HG02938 (cell line): ENCODE data around the gene ARMC3.
A peak's percentile ranks its signal among the peaks of the same experiment; 100 is the strongest.
"Not testable (repeated sequence)": the region's sequence is repeated elsewhere in the genome, so short reads cannot be mapped to it uniquely, and the experiment has no call there.

Experiments used
- ATAC-seq: cut with Tn5 transposase; IDR thresholded peaks from one replicate; pipeline ENCODE4 v1.9.1; 2021; ENCODE audit warnings: mild to moderate bottlenecking, moderate library complexity; ENCODE audit not compliant: unreplicated experiment

ARMC3 gene, protein sequence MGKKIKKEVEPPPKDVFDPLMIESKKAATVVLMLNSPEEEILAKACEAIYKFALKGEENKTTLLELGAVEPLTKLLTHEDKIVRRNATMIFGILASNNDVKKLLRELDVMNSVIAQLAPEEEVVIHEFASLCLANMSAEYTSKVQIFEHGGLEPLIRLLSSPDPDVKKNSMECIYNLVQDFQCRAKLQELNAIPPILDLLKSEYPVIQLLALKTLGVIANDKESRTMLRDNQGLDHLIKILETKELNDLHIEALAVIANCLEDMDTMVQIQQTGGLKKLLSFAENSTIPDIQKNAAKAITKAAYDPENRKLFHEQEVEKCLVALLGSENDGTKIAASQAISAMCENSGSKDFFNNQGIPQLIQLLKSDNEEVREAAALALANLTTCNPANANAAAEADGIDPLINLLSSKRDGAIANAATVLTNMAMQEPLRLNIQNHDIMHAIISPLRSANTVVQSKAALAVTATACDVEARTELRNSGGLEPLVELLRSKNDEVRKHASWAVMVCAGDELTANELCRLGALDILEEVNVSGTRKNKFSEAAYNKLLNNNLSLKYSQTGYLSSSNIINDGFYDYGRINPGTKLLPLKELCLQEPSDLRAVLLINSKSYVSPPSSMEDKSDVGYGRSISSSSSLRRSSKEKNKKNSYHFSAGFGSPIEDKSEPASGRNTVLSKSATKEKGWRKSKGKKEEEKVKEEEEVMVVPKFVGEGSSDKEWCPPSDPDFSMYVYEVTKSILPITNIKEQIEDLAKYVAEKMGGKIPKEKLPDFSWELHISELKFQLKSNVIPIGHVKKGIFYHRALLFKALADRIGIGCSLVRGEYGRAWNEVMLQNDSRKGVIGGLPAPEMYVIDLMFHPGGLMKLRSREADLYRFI

DNA sequence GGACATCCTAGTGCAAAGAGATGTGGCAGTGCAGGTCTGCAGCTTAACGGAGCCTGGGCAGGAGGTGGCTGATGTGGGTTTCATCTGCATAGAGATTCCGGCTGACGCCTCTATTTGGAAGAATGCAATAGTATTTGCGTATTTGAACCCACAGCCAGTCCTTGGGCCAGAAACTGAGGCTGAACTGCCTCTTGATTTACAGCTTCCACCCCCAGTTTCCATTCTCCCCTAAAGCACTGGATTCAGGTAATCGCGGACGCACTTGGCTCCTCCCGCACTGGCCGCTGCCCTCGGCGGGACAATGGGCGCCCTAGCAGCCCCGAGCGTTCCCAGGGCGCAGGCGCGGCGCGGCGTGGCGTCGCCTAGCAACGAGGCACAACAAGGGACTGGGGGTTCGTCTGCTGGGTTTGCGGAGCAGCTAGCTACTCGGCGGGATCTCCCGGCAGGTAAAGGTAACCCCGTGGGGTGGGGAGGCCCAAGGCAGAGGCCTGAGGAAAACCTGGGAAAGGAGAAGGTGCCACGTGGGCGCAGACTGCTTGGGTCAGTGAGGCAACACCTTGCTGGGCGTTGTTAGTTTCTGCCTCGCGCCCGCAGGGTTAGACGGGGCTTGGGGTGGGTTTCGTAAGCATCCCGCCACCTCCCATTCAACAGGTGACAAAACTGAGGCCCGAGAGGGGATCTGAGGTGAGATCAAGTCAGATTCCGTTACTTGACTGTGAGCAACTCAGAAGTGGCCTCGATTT, at the start of gene ARMC3:
ARMC3 (plus strand) TSS at position 393 of the 743 bp plus-strand sequence. CDS start 3,944 bp downstream, outside the sequence.
- peak; percentile 88 for ATAC-seq

DNA sequence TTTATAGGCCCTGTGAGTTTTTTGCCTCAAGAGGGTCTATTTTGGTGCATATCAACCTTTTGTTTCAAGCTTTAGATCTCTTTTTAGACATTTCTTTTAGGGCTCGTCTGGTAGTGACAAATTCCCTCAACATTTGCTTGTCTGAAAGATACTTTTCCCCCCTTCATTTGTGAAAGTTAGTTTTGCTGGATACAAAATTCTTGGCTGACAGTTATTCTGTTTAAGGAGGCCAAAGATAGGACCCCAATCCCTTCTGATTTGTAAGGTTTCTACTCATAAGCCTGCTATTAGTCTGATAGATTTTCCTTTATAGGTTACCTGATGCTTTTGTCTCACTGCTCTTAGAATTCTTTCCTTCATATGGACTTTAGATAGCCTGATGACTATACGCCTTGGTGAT, 36.1 kb upstream of the ARMC3 start:
- no peak for ATAC-seq

DNA sequence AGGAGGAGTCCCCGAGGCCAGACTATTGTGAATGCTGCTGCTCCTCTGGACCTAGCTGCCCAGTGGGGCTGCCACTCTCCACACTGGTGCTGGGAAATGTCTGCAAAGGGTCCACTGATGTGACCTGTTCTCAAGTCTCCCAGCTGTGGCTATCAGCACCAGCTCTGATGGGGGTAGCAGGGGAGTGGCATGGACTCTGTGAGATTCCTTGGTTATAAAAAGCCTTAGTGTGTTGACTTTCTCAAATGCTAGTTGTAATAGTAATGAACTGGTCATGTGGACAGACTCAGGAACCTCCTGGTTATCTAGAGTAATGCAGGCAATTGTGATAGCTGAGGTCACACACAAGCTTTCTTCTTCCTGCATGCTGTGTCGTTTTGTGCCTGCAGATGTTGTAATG, 34.1 kb upstream of the ARMC3 start:
- ATAC-seq: no peak

DNA sequence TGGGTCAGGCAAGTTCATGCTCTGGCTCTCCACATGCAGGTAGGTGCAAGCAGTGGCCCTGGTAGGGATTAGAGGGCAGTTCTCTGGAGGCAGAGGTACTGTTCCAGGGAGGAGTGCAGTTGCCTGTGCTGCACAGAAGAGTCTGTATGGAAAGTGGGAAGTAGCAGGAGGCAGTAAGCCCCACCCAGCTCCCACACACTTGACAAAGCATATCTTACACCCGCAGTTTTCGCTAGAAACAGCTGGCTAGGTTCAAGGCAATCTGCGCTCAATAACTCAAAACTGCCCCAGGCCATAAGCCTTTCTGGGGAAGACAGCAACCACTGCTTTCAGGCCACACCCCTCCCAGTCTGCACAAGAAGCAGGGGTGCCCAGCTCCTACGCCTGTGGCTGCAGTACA, 33.1 kb upstream of the ARMC3 start:
- ATAC-seq: no peak

DNA sequence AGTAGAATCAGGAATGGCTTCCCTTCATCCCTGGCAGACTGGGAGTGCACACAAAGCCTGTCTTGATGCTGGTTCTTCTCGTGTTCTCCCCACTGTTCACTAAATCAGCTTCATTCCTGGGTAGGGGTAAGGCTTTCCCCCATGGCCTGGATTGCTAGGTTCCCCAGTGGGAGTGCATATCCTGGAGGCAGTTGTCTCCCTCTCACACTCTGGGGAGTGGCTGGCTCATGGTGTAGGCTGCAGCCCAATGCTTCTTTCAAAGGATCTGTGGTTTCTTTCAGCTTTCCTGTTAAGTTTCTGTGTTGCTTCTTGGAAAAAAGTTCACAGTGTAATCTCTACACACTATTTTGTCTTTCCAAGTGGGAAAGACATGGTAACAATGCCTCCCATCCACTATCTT, 32.6 kb upstream of the ARMC3 start:
- no peak for ATAC-seq

DNA sequence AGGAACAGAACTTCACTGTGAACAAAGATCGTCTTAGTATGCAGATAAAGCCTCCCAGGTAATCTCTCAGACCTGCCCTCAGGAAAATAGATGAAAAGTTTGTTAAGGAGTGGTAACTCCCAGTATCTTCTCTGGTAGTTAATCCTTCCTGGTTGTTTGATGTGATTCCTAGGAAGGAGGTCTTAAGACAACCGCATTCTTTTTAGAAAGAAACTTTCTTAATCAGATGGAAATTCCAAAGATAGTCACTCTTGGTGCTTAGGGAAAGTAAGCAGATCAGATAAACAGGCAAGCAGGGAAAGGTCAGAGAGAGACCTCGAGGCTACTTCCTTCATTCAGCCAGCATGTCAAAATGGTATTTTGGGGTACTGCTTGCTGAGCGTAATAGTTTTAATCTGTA, 30.5 kb upstream of the ARMC3 start:
- no peak for ATAC-seq

DNA sequence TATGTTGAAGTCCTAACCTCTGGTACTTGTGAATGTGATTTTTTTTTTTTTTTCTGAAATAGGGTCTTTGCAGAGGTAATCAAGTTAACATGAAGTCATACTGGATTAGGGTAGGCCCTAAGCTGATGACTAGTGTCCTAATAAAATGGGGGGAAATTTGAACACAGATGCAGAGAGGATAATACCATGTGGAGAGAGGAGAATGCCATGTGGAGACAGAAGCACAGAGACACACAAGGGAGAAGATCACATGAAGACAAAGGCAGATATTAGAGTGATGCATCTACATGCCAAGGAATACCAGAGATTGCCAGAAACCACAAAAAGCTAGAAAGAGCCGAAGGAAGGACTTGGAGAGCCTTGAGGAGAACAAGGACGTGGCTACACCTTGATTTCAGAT, 28.5 kb upstream of the ARMC3 start:
- ATAC-seq: no peak

DNA sequence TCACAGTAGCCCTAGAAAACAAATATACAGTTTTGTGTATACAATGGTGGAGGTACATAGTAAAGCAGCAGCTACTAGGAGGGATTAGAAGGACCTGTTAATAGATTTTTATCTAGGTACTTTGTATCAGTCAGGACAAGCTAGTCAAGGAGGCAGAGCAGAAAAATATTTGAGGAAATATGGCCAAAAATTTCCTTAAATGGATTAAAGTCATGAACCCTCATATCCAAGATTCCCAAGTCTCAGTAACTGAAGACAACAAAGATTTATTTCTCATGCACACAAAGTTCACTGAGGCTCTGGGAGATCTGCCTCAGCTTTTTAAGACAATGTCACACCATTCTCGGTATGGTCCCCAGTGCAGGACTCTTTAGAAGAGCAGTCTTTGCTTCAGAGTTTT, 28.1 kb upstream of the ARMC3 start:
- no peak for ATAC-seq

DNA sequence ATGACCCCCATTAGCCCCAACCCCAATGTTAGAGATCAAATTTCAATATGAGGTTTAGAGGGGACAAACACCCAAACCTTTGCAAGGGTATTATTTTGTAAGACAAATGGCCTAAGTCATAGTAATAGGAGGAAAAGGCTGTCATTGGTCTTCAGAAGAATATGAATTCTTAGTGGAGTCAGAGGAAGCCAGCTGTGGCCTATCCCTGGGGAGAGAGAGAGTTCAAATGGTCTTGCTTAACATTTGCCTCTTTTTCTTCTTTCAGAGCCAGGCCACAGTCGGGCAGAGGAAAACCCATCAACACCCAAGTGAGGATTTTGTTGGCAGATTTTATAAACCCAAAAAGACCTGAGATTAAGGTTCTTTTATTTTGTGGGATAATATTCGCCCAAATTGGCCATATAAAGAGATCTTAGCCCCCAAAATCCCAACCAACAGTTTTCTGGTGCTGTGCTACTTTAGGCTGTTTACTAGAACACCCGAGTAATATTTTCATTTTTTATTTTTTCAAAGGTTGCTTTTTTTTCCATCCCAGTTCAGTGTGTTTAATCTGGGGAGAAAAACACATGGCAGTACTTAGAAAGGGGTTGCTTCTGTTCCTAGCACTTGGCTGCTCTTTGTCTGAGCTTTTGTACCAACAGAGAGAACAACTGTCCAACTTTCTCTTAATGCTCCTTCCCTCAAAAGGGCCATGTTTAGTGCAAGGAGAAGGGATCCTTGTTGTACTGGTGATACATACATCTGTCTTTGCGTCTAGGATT, 26.8 kb upstream of the ARMC3 start:
- no peak for ATAC-seq

DNA sequence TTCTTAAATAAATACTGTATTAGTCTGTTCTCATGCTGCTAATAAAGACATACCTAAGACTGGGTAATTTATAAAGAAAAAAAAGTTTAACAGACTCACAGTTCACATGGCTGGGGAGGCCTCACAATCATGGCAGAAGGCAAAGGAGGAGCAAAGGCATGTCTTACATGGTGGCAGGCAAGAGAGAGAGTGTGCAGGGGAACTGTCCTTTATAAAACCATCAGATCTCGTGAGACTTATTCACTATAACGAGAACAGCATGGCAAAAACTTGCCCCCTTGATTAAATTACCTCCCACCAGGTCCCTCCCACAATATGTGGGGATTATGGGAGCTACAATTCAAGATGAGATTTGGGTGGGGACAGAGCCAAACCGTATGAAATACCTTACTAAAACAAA, 25.7 kb upstream of the ARMC3 start:
- not testable (repeated sequence) for ATAC-seq

DNA sequence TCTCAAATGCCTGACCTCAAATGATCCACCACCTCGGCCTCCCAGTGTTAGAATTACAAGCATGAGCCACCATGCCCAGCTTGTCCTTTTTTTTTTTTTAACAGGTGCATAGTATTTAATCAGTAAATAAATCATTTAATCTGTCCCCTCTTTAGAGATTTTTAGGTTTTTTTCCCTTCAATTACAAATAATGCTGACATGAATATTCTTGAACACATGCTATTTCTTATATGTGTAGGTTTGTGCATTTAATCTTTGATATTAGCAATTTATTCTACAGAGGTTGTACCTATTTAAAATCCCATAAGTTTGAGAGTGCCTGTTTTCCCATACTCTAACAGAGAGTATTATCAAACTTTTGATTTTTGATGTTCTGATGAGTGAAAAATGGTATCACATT, 24.2 kb upstream of the ARMC3 start:
- no peak for ATAC-seq

DNA sequence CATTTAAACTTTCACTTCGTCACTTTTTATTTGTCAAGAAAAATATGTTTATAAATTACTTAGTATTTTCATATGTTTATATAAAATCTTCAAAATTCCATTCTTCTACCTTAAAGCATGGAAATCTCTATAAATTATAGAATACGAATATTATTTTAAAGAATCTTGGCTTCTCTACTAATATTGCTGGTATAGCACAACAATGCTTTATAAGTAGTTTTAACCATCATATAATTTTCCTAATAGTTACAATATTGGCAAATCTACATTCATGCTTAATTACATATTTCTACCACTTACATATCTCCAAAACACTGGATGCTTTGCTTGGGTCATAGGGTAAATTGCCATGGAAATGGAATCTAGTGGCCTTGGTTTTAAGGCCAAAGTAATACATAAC, 21.1 kb upstream of the ARMC3 start:
- ATAC-seq: no peak

DNA sequence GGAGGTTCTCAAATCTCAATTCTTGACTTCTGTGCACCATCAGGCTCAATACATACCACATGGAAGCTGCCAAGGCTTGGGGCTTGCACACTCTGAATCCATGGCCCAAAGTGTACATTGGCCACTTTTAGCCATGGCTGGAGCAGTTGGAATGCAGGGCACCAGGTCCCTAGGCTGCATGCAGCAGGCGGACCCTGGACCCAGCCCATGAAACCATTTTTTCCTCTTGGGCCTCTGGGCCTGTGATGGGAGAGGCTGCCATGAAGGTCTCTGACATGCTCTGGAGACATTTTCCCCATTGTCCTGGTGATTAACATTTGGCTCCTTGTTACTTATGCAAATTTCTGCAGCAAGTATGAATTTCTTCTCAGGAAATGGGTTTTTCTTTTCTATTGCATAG, 19.0 kb upstream of the ARMC3 start:
- no peak for ATAC-seq

DNA sequence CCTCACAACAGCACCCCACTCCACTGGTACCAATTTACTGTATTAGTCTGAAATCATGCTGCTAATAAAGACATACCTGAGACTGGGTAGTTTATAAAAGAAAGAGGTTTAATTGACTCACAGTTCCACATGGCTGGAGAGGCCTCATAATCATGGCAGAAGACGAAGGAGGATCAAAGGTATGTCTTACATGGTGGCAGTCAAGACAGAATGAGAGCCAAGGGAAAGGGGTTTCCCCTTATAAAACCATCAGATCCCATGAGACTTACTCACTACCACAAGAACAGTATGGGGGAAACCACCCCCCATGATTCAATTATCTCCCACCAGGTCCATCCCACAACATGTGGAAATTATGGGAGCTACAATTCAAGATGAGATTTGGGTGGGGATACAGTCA, 18.2 kb upstream of the ARMC3 start:
- not testable (repeated sequence) for ATAC-seq

DNA sequence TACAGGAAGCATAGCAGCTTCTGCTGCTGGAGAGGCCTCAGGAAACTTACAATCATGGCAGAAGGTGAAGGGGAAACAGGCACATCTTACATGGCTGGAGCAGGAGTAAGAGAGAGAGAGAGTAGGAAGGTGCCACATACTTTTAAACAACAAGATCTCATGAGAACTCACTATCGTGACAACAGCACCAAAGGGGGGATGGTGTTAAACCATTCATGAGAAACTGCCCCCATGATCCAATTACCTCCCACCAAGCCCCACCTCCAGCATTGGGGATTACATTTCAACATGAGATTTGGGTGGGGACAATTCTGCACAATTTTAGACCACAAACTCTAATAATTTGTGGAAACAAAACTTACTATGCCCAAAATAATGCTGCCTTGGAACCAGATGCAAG, 16.8 kb upstream of the ARMC3 start:
- ATAC-seq: no peak

DNA sequence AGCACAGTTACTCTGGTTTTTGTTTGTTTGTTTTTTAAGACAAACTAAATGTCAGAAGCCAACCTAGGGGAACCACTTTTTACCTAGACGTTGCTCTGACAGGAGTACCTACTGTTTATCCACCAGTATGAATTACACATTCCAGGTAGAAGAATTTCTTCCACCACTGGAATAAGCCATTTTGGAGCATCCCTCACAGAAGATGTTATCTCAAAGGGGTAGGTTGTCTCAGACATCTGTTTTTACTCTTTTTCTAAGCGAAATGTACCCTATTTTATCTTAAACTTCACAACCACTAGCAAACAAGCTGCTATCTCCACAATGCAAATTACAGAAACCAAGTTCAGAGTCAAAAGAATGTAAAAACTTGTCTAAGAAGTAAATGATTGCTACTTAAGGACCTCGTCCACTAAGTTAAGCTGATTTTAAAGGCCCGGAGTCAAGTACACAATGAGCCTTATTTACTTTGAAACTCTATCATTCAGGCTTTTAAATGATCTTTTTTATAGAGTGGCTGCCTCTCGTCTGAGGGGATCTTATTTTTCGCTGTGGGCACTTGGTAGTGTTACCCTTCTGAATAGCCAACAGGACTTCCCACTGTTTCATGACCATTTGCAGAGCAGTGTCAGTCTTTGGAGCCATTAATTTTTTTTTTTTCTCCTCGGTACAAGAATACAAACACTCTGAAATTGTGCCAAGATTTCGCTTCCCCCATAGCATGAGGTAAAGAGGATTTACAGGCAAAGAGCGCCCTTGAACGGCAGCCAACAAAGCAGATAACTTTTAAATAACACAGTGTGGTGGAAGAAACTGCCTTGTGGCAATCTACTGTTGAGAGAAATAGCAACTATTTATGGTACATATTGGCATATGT, 15.7 kb upstream of the ARMC3 start:
- ATAC-seq: no peak

DNA sequence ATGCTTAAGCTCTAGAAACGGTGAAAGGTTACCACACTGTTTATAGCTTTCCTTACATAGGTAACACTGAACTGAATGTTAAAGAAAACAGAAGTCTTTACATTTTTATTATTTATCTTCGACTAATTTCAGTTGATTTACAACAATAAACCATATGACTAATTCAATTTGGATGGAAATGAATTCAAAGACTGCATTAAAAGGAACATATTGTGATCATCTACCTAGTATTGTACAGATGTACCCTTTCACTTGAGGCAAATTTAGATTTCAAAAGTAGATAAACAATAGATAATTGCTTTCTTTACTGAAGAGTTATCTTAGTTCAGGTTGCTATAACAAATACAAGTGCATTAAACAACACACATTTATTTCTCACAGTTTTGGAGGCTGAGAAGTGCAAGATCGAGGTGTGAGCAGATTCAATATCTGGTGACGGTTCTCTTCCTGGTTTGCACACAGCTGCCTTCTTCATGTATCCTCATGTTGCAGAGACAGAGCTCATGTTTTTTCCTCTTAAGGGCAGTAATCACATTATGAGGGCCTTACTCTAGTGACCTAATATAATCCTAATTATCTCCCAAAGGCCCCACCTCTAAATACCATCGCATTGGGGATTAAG, 15.0 kb upstream of the ARMC3 start:
- ATAC-seq: no peak

DNA sequence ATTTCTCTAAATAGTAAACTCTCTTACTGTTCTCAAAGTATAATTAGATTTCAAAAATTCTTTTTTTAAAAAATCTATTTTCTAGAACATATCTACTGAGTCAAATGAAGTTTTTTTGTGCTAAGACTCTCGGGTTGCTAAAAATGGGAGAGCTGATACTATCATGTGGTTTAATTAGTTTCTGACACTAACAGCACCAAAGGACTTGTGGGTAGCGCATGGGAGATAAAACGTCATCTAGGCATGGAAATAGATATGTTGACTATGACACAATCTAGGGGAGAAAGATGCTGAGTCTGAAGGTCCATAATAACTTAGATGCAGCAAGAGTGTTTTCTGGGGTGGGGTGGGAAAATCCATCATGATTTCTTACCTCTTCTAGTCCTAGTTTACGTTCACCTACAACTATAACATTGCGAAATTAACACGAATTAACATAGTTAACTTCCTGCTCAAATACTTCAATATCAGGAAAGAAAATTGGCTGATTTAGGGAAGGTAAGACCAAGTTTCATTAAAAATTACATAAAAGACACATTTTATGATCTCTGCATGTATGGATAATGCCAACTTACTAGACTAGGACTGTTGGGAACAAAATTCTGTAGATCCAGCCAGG, 14.3 kb upstream of the ARMC3 start:
- no peak for ATAC-seq

DNA sequence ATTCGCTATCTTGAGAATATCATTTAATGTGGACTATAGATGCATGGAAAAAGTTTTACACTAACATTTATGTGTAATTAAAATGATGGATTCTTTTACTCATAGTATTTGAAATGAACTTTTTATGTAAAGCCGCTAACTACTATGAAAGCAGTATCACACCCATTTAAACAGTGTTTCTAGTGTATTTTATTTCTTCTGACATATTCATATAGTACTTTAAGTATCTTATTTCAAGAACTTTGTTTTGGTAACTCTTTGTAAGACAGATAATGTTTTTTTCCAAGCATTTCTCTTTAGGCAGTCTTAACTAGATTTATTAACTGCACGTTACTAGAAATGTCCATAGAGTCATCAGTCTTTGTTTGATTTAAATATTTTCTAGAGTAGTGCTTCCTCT, 12.5 kb upstream of the ARMC3 start:
- ATAC-seq: no peak
